SKM-1 treated with dmso at 0.1 percent for 144 hours (cell line): ENCODE measurements around the gene LAMA4.

Experiments used
- DNase-seq: peaks from one replicate; lab custom pipeline; 2025; ENCODE audit not compliant: unreplicated experiment; lab: John Stamatoyannopoulos, UW

Gene LAMA4

DNA sequence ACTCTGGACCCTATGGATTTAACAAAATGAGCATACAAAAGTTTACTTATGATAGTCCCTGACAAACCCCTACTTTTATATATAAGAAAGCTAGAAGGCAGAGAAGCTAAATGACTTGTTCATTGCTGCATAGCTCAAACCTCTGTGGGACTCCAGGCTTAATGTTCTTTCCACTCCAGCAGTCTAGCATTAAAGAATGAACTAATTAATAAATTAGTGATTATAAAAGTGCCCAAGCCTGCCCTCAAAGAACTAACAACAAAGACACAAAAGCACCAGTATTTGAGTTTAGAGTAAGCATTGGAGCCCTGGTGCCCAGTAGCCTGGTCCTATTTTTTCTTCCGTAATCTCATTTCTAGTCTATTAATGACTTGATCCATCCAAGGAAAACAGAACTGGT, 59.9 kb downstream of the LAMA4 start:
- DNase-seq: no peak

DNA sequence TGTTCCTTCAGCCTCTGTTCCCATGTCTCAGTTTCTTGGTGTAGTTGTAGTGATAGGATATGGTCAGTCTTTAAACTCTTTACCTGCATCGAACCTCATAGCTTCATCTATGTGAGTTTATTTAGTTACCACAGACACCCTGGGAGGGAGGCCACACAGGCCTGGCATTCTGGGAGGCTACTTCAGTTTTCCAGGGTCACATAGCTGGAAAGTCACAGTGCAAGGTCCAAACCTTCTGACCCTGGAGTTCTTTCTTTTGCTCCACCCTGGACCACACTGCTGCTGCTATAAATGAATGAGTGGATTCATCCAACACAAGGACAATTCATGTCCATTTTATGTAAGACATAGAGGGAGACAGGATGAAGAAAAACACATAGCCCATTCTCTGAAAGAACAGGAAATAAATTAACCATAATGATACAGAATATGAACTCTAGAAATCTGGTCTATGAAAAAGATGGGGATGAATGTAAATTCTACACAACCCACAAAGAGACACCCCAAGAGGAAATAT, 60.8 kb downstream of the LAMA4 start:
- no peak for DNase-seq

DNA sequence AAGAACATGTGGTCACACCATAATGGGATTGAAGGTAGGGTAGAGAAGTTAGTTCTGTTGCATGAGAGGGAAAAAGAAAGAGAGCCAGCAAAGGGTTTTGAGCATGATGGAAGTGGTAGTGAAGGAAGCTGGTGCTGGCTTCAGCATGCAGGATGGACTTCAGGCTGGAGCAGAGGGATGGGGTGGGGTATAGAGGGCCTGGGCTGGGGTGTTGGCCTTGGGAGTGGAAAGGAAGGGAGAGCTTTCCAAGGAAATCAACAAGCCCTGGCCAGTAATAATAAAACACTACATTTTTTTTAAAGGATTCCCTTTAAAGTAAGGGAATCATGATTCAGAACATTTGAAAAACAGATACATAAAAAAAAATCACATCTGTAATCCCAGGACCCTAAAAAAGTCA, 61.2 kb downstream of the LAMA4 start:
- no peak for DNase-seq

DNA sequence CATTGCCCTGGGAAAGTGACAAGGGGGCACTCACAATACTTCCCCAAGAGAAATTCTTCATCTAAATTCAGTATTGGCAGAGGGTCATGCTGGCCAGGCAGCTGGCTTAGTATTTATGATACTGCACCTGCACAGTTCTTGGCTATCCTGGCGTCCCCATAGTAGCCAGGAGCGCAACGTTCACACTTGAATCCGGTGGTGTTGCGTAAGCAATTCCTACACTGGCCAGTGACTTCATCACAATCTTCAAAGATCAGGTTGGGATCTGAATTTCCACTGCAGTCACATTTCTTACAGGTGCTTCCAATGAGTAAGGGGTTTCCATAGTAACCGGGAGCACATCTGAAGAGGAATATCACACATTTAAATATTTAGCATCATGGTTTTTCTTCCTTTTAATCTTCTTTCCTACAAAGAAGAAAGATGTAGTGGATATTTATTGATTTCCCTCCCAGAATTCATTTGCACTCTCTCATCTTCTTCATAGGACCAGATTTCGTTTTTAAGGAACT, 62.8 kb downstream of the LAMA4 start:
- no peak for DNase-seq

DNA sequence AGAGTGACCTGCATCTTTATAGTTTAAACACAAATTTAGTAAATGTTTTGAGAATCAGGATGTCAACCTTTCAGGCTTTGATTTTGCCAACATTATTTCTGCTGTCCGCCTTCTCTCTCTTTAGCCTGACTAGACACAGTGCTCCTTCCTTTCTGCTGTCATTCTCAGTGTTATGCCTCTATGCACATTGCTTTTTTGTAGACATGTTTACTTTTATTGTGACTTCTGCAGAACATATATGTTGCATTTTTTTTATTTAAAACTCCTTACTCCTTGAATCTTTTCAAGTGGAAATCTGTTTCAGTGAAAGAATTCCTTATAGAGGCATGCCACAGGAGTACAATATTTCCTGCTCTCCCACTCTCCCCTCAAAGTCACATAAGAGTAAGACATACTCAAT, 64.2 kb downstream of the LAMA4 start:
- no peak for DNase-seq

DNA sequence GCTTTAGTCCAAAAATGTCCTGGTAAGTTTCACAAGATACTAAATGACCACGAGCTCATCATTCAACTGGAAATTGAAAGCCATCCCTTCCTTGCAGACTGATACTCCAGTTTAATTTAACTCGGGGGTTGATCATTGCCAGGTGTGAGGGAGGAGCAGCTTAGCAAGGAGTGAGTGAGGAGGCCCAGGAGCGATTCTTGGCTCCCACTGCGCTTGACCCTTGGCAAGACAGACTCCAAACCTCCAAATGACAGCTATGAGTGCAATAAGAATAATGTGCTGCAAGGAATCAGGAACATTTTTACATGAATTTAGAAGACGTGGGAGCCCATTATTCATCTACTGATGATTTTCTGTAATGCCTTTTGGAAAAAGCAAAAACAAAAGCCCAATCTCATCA, 64.9 kb downstream of the LAMA4 start:
- DNase-seq: no peak

DNA sequence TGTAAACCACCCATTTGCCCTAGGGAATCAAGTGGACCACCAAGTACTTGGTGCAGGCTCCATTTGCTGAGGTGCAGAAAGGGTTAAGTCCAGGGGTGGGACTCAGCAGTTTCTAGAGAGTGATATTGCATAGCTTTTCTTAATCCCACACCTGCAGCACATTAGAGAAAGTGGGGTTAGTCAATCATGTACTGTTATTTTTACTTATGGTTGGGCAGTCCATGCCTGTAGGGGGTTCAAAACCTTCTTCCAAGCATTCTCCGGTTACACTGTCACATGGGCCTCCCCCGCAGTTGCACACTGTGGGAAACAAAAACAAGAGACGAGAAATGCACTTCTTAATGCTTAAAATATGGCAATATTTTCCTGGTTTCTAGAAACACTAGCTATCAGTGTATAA, 65.5 kb downstream of the LAMA4 start:
- no peak for DNase-seq

DNA sequence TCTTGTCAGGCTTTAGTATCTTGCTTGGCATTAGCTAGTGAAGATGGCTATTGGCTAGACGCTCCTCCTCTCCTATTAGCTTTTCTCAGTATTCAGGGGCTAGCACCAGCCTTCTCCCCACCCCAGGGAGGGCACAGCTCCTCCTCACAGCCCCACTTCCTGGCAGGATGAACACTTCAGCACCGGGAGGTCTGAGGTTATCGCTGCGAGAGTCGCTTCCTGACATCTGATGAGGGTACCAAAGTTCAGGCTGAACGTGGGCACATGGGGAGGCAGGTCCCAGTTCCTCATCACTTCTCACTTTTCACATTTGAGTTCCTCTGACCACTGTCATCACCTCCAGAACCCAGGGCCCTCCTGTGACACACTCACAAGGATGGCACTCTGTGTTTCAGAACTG, 66.6 kb downstream of the LAMA4 start:
- no peak for DNase-seq

DNA sequence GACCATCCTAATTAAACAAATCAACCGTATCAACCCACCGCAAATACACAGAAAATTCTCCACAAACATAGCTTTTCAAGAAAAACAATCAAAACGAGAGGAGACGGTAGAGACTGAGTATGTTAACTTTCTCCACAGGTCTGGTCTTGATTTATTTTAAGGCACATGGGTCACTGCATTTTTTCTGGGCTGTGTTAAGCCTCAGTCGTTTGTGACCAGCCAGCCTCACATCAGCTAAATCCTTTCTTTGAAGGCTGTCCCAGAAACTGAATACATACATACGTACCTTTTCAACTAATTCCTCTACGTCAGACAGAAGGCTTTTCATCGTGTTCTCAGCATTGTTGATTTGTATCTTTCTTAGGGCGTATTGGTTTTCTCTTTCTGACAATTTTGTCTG, 69.4 kb downstream of the LAMA4 start:
- DNase-seq: no peak

DNA sequence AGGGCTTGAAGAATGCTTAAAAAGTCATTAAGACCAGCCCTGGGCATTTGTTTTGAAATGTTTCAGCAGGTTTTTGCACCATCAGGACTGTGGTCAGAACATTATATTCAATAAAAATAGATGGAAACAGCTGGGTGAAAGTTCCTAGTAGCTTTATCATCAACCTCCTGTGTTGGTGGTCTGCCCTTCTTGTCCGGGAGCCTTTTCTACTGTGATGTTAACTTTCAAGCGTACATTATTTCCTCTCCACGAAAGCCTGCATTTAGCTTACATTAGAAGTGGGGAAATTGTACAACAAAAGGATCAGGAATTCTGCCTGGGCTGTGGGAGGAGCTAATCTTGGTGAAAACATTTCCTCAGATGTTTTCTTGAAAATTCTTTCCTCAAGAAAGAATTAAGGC, 71.1 kb downstream of the LAMA4 start:
- DNase-seq: no peak

DNA sequence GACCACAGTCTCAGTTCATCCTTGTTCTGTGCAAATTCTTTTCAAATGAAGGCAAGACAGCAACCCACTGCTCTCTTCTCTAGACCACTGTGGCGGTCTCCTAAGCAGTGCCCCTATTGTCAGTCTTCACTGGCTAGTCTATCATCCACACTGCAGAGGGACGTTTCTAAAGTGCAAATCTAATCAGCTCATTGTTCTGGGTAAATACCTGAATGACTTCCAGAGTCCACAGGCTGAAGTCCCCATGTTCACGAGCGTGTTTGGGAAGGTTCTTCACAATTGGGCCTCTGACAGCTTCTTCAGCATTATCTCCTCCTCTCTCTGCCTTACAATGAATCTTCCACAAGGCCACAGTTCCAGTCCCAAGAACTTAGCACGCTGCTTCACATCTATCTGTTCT, 73.2 kb downstream of the LAMA4 start:
- no peak for DNase-seq

DNA sequence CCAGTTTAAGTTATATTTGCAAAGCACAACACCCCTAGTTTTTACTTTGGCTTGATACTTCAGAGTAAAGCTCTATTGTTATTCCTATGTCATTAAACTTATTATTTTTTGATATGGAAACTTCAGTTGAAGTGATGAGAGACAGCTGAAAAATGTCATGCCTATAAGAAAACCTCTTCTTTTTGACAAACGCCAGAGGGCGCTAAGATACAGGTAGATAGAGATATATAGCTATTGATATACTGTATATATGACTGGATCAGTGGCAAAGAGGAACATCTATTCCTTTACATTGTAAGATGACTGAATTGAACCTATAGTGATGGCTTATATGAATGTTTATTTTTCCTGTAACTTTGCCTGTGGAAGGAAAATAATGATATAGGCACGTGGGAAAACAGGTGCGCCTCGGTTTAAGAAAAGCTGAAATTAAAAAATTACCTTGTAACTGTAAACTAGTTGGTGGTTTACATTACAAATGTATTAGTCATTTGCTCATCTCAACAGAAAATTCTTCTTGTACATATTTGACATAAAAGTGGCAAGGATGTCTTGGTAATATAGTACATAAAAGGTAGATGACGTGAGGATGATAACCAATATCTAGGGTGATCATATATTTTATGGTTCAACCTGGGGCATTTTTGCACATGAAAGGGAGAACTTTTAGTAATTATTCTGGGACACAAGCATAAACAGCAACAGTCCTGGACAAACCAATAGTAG, 74.1 kb downstream of the LAMA4 start:
- peak; percentile 66 for DNase-seq

DNA sequence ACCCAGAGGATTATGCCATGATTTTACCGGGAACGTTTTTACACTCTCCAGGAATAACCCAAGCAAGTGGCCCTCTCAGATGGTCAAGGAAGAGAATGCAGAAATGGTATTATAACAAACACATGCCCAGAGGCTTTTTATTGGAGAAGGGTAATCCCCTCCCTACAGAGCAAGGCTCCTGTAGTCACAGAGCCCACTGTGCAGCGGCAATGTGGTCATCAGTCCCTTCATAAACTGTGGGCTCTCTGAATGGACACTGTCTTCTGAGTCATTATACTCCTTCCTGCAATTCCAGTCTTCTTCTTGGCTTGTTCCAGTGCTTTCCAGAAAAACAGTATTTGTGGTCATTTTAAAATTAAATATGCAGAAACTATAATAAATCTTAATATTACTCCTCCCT, 74.7 kb downstream of the LAMA4 start:
- no peak for DNase-seq

DNA sequence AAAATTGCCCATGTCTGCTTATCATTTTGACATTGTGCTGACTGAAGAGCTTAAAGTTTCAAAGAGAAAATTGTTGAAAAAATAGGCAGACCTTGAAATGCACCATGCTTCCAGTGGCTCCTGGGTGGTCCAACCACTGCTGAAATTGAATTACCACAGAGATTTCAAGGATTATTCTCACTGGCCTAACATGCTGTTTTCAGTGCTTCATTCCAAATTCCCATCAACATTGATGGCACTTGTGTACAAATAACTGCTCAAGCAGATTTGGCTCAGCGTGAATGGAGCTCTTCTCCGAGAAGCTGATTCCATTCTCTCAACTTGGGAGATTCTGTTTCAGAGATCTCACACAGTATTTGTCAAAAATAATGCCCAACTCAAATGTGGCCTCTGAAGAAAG, 75.5 kb downstream of the LAMA4 start:
- DNase-seq: no peak

DNA sequence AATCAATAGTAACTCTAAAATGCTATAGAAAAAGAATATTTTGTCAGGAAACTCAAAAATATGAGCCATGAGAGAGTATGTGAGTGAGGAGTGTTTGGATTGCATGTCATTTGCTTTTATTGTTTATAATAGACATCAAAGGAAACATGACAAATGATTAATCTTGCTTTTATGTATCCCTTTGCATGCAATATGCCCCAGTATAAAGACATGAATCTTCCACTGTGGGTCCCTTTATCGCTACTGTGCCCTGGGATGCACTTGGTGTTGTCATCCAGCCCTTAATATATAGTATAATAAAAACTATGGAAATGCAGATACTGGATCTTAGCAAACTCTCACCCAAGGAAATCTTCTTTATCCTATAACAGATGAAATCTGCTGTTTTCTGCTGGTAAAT, 77.3 kb downstream of the LAMA4 start:
- DNase-seq: no peak

DNA sequence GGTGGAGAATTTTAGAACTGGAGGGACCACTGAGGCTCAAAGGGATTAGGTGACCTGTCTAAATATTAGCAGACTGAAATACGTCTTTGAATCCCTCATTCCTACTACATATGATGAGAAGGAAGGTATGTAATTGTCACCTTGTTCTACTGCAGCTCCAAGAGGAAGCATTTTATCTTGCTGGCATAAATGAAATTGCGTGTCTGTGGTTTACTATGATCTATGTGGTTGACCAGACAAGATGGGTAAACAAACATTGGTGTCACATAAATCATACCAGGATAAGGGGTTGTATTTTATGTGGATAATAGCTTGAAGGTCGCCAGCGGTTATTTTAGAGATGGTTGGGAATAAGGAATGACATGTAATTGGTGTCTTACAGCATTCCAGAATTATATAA, 78.2 kb downstream of the LAMA4 start:
- DNase-seq: no peak

DNA sequence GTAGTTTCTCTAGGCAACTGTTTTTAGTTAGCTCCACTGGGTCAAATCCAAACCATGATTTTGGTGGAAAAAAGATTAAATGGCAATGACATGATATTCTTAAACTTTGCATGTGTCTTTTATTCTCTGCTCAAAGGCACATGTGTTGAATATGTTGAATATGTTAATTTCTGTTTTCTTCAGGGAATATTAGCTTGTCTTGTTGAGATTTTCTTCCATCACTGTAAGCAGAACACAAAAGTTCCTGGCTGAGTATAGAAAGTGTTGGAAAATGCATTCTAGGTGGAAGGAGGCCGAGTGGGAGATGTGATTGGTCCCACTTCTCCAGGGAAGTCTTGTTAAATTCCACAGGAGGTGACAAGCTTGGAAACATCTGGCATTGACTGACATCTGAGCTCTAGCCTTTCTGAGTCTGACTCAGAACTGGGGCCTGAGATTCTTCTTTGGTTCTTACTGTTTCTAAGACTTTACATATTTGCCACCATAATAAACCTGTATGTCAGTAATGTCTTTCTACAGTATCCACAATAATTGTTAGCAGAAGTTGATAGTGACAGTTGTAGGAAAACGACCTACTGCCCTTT, 81.1 kb downstream of the LAMA4 start:
- no peak for DNase-seq

DNA sequence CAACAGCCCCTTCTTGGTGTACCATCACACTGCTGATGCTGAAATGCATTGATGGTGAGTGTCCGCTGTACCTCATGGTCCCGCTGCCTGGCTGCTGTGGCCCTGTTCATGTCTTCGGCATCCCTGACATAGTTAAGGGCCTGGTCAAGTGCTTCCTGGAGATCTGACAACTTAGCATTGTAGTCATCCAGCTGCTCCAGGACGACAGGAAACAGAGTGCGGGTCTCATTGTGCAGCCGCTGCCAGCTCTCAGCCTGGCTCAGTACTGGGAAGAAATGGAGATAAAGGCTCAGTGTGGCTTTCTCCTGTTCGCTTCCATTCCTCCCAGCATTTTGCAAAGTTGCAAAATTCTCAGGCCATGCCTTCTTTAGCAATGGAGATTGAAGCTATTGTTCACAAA, 81.8 kb downstream of the LAMA4 start:
- no peak for DNase-seq

DNA sequence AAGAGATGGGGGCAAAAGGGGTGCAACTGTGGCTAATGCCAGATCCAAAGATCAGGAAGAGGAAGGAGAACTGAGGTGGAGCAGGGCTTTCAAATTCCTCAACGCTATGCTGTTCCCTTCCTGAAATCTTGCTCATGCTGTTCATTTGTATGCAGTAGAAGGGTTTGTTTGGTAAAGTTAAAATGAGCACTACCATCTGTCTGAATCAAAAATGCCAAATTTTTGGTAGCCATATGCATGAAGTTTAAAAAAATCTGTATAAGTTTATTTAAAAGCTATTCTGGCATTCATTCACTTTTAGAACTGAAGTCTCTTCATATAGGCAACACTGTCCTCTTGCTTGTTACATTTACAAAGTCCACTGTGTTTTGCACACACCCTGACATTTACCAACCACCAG, 84.8 kb downstream of the LAMA4 start:
- DNase-seq: no peak

DNA sequence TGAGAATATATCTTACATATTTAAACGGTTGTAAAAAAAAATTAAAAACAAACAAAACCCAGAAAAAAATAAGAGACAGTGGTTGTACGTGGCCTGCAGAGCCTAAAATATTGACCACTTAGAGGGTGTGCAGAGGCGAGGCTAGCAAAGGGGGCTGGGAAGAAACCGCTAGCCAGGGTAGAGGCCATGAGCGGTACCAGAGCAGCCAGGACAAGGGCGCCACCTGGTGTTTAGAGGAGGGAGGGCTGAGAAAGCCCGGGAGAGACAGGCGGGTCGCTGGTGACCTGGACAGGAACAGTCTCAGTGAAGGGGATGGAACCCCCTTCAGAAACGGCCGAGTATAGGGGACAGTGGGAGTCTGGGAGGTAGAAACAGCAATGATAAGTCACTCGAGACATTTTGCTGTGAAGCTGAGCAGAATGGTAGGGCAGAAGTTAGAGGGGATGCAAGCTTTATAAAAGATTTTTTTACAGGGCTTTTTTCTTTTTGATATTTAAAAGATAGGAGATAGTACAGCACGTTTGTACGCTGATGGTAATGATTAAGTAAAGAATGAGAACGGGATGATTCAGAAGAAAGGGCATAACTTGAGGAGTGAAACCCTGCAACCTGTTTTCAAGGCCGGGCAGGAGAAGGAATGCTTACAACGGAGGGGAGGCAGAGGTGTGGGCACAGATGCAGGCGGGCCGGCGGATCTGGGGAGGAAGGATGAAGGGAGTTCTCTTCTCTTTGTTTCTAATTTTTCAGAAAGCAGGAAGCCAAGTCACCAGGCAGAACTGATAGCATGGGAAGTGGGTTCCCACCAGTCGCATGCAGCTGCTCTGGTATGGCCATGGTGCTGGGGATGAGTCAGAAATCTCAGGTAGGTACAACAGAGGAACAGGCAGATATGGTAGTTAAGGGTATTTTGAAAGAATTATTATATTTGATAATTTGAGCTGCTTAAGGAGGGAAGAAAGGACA, 90.8 kb downstream of the LAMA4 start:
- DNase-seq: peak; percentile 22

DNA sequence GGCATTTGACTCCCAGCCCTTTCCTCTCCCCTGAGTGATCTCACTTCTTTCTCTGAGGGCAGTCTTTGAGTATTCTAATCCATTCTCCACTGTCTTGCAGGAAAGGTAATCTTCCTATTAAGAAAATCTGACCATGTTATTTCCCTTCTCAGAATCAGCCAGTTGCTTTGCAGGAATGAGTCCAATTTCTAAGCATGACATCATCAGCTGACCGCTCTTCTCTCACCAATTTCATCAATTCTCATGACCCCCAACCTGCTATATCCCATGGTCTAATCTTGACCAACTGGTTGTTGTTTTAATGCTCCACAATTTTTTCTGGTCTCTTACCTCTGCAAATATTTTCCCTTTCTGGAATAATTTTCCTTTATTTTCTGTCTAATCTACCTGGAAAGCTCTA, 93.6 kb downstream of the LAMA4 start:
- no peak for DNase-seq

DNA sequence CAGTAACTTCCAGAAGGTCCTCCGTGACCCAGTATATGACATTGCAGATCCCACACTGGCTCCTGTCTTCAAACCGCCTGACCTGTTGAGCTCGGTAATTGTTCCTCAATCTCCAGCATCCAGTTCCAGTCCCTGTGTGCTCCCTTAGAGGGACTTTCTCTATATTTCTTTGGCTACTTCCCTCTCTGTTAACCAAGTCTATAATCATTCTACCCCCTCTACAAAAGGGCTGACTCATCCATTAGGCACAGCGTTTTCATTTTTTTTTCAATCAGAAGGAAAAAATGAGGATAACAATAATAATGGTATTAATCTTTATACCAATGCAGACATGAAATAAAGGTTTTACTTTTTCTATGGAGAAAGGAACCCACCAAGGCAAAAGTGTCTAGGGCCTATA, 97.7 kb downstream of the LAMA4 start:
- DNase-seq: no peak
